Measurements from ENCODE around the gene ERH. TPM values are rescaled to one million over a fixed set of nuclear protein-coding genes. Genes with fewer than 3 reads are reported as not detected.

The ERH gene
- total RNA-seq, 3 donors from 2014 or later: 69.0 to 98.0 (median 77.6) TPM

DNA sequence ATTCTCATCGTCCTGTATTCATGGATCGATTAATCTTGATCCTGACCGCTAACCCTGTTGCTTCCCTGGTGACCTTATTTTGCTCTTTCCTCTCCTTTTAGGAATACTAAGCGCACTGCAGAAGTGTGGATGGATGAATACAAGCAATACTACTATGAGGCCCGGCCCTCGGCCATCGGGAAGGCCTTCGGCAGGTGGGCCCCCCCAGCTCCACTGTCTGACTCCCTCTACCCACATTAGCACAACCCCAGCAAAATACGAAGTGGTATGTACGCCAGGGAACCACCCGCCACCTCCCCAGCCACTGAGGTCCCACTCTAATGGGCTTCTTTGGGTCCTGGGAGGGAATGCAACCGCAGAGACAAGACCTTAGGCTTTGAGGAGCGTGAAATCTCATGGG, 58.7 kb downstream of the ERH start:
- no peak overlapping the region for H3K27ac ChIP-seq
- H3K9me3 ChIP-seq: no peaks in the 10 kb centered on the region
- H3K27me3 ChIP-seq: no peaks in the 10 kb centered on the region
- TF ChIP-seq POLR2AphosphoS5 (IDR thresholded peaks at IDR 0.05) (no peak), POLR2A (IDR thresholded peaks at IDR 0.05) (no peak), CTCF (IDR thresholded peaks at IDR 0.05) (no peak)
- no peak overlapping the region for H3K4me3 ChIP-seq
- peaks cover 0 to 26% of the 10 kb centered on the region in 2 donors for H3K4me1 ChIP-seq
- no peak for DNase-seq (ENCODE audit: low spot score in 2 of 2)
- H3K36me3 ChIP-seq: no peaks in the 10 kb centered on the region
- intact Hi-C loops (cut with DNase I; ENCODE audit: low total_unique reads): no loop called here

- no peaks in the 10 kb centered on the region for H3K9me3 ChIP-seq
- no peak overlapping the region for H3K4me3 ChIP-seq
- H3K27me3 ChIP-seq: no peaks in the 10 kb centered on the region
- no peak for DNase-seq (ENCODE audit: low spot score in 2 of 2)
- H3K36me3 ChIP-seq: no peaks in the 10 kb centered on the region
- intact Hi-C loops (cut with DNase I; ENCODE audit: low total_unique reads): no loop called here
- no peak overlapping the region for H3K27ac ChIP-seq
- peaks cover 0 to 20% of the 10 kb centered on the region in 2 donors for H3K4me1 ChIP-seq
- TF ChIP-seq POLR2AphosphoS5 (IDR thresholded peaks at IDR 0.05) (no peak), POLR2A (IDR thresholded peaks at IDR 0.05) (no peak), CTCF (IDR thresholded peaks at IDR 0.05) (no peak)
Measured at GRCh38 chr14:69337984-69338383, 60.1 kb downstream of the ERH start.

DNA sequence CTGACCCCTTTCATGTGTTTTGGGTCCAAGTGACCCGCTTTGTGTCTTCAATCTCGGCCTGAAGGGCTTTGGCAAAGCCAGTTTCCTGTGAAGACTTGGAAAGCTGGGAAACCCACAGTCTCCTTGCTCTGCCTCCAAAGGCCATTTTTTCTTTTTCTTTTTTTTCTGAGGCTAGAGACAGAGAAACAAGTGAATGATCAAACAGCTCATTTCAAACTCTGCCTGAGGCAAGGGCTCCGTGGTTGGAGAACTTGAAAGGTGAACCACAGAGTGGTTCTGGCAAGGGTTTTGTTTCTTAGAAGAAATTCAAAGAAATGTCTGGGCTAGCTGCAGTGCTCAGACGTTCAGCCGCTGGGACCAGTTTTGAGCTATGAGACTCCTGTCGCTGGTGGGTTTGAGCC, 62.7 kb downstream of the ERH start:
- H3K9me3 ChIP-seq: no peaks in the 10 kb centered on the region

GRCh38 chr14:69334576-69334975, 63.5 kb downstream of the ERH start:
- intact Hi-C loops (cut with DNase I; ENCODE audit: low total_unique reads): no loop called here
- no peaks in the 10 kb centered on the region for H3K27me3 ChIP-seq
- DNase-seq (ENCODE audit: low spot score in 2 of 2): no peak
- peak overlapping the region in 1 of 2 donors; percentile 35 for H3K27ac ChIP-seq
- no peaks in the 10 kb centered on the region for H3K9me3 ChIP-seq
- no peak overlapping the region for H3K4me3 ChIP-seq
- H3K4me1 ChIP-seq: peaks cover 0 to 20% of the 10 kb centered on the region in 2 donors
- TF ChIP-seq CTCF (IDR thresholded peaks at IDR 0.05) (no peak), POLR2AphosphoS5 (IDR thresholded peaks at IDR 0.05) (no peak), POLR2A (IDR thresholded peaks at IDR 0.05) (no peak)
- H3K36me3 ChIP-seq: no peaks in the 10 kb centered on the region

More for the DNA sequence above, 62.7 kb downstream of the ERH start:
- no peaks in the 10 kb centered on the region for H3K36me3 ChIP-seq
- H3K4me1 ChIP-seq: peaks cover 0 to 20% of the 10 kb centered on the region in 2 donors
- TF ChIP-seq POLR2A (IDR thresholded peaks at IDR 0.05) (no peak), POLR2AphosphoS5 (IDR thresholded peaks at IDR 0.05) (peak in 1 of 3 donors; percentile 38), CTCF (IDR thresholded peaks at IDR 0.05) (no peak)
- H3K27ac ChIP-seq: peak overlapping the region; percentile 35 to 42
- DNase-seq (ENCODE audit: low spot score in 2 of 2): peak; percentile 76 to 84
- H3K4me3 ChIP-seq: no peak overlapping the region
- no peaks in the 10 kb centered on the region for H3K27me3 ChIP-seq
- intact Hi-C loops (cut with DNase I; ENCODE audit: low total_unique reads): no loop called here

GRCh38 chr14:69333791-69334337, 64.2 kb downstream of the ERH start:
- H3K27me3 ChIP-seq: no peaks in the 10 kb centered on the region
- TF ChIP-seq POLR2AphosphoS5 (IDR thresholded peaks at IDR 0.05) (no peak), POLR2A (IDR thresholded peaks at IDR 0.05) (no peak), CTCF (IDR thresholded peaks at IDR 0.05) (no peak)
- no peak overlapping the region for H3K4me3 ChIP-seq
- no peaks in the 10 kb centered on the region for H3K9me3 ChIP-seq
- peaks cover 0 to 20% of the 10 kb centered on the region in 2 donors for H3K4me1 ChIP-seq
- H3K36me3 ChIP-seq: no peaks in the 10 kb centered on the region
- DNase-seq (ENCODE audit: low spot score in 2 of 2): no peak
- H3K27ac ChIP-seq: no peak overlapping the region
- intact Hi-C loops (cut with DNase I; ENCODE audit: low total_unique reads): no loop called here

Data from breast epithelium (tissue), 4 donors.